ENCODE results near the gene PLEKHJ1. TPM values are rescaled to one million over a fixed set of nuclear protein-coding genes. Genes with fewer than 3 reads are reported as not detected.
A peak's percentile ranks its signal among the peaks of the same experiment; 100 is the strongest.

PLEKHJ1 gene
- total and polyA plus RNA-seq, 2 of the 8 experiments (the other 6 are each of a cell fraction or from before 2014, with no cell fraction given), result 135 to 187 TPM

DNA sequence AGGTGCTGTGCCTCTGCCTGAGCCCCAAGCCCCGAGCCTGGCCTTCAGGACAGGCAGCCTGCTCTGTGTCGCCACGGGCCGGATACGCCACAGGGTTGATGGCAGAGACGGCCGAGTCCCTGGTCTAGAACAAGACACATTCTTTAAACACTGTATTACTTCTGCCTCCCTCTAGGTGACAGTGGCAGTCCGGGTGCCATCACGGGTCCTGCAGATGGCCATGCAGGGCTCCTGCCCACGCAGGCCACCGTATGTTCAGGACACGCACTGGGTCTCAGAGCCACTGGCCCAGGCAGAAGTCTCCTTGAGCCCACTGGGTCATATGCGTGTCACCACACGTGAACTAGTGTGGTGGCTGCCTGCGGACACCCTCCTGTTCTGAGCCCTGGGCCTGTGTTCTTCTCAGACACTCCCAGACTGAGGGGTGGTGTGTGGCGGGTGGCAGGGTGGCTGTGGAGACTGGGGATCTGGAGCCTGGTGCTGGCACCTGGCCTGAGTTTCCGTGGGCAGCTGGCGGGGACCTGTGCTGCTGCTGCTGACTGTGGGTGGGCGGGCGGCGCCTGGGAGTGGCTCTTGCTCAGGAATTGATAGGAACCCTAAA, 4.4 kb downstream of the PLEKHJ1 start (continued):
- TF ChIP-seq, protein P1, sequence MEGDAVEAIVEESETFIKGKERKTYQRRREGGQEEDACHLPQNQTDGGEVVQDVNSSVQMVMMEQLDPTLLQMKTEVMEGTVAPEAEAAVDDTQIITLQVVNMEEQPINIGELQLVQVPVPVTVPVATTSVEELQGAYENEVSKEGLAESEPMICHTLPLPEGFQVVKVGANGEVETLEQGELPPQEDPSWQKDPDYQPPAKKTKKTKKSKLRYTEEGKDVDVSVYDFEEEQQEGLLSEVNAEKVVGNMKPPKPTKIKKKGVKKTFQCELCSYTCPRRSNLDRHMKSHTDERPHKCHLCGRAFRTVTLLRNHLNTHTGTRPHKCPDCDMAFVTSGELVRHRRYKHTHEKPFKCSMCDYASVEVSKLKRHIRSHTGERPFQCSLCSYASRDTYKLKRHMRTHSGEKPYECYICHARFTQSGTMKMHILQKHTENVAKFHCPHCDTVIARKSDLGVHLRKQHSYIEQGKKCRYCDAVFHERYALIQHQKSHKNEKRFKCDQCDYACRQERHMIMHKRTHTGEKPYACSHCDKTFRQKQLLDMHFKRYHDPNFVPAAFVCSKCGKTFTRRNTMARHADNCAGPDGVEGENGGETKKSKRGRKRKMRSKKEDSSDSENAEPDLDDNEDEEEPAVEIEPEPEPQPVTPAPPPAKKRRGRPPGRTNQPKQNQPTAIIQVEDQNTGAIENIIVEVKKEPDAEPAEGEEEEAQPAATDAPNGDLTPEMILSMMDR (IDR thresholded peaks at IDR 0.05; ENCODE audit: control extremely low read depth in 1 of 3, insufficient read depth in 1 of 3, low read depth in 1 of 3, low read length in 3 of 3), result peak in 1 of 3 experiments; percentile 35; a peak in 1 of 4 replicates
- TF ChIP-seq RBBP5 (IDR thresholded peaks at IDR 0.05; ENCODE audit: borderline replicate concordance, low read depth, low read length) (no peak), TAF1 (IDR thresholded peaks at IDR 0.05; ENCODE audit: low read depth, low read length) (no peak), MAFK (IDR thresholded peaks at IDR 0.05; ENCODE audit: low read depth, low read length) (no peak), NRF1 (IDR thresholded peaks at IDR 0.05; ENCODE audit: low read depth, low read length) (no peak), SP1 (IDR thresholded peaks at IDR 0.05; ENCODE audit: low read depth, low read length) (no peak), CBX8 (IDR thresholded peaks at IDR 0.05; ENCODE audit: borderline replicate concordance, low read depth, low read length) (no peak), TBP (IDR thresholded peaks at IDR 0.05; ENCODE audit: low read depth, low read length) (no peak), ZNF274 (IDR thresholded peaks at IDR 0.05; ENCODE audit: borderline replicate concordance, extremely low read depth, low read length) (no peak), CREB1 (IDR thresholded peaks at IDR 0.05) (no peak), SIX5 (IDR thresholded peaks at IDR 0.05; ENCODE audit: low read depth, low read length) (no peak), CEBPB (IDR thresholded peaks at IDR 0.05; ENCODE audit: low read depth, low read length) (no peak), POLR2A (IDR thresholded peaks at IDR 0.05; ENCODE audit: control extremely low read depth in 1 of 2, low read depth in 2 of 2, low read length in 2 of 2) (peak; percentile 8 to 44)
- TF ChIP-seq, protein P2, sequence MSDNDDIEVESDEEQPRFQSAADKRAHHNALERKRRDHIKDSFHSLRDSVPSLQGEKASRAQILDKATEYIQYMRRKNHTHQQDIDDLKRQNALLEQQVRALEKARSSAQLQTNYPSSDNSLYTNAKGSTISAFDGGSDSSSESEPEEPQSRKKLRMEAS (IDR thresholded peaks at IDR 0.05), result no peak
- TF ChIP-seq, protein P3, sequence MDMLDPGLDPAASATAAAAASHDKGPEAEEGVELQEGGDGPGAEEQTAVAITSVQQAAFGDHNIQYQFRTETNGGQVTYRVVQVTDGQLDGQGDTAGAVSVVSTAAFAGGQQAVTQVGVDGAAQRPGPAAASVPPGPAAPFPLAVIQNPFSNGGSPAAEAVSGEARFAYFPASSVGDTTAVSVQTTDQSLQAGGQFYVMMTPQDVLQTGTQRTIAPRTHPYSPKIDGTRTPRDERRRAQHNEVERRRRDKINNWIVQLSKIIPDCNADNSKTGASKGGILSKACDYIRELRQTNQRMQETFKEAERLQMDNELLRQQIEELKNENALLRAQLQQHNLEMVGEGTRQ (IDR thresholded peaks at IDR 0.05; ENCODE audit: low read length), result no peak
